GM19351 (cell line): ENCODE measurements around the gene SORCS2.

Source experiments
- ATAC-seq: cut with Tn5 transposase; IDR thresholded peaks from one replicate; pipeline ENCODE4 v1.9.1; 2021; ENCODE audit warnings: mild to moderate bottlenecking, moderate library complexity; ENCODE audit not compliant: unreplicated experiment

Gene SORCS2

DNA sequence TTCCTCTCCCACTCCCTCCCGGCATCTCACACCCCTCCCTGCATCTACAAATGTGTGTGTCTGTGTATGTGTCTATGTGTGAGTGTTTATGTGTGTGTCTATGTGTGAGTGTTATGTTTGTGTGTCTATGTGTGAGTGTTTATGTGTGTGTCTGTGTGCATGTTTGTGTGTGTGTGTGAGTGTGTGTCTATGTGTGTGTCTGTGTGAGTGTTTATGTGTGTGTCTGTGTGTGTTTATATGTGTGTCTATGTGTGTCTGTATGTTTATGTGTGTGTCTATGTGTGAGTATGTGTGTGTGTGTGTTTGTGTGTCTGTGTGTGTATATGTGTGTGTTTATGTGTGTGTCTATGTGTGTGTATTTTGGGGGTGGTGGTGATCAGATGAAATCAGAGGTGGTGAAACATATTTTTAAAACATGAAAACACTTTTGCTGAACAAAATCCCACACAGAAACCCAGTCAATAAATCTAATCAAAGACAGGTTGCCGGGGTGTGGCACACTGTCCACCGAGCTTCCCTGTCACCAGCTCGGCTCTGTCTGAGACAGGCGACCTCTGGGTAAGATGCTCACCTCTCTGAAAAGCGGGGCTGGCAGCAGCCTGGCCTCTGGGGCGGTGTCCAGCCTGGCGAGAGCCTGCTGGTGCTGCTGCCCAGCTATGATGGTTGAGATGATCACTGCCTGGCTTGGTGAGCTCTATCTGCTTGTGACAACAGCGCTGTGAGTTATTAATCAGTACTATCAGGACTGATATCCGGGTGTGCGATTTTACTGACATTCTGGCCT, 429.1 kb downstream of the SORCS2 start:
- no peak for ATAC-seq

DNA sequence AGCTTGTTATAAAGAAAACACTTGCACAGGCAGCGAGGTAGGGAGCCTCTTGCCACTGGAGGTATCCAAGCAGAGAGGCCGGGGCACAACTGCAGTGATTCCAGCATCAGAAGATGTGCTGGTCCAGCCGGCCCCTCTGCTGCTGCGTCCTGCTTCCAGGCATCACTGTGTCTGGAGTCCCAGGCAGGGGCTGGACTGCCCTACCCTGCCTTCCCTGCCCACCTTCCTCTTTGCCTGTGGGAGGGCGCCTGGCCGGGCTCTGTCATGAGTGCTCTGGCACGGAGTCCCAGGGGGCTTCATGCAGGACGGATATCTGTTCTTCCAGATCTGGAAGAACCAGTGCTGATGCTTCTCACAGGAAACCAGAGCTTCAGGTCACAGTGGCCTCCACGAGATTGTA, 430.0 kb downstream of the SORCS2 start:
- ATAC-seq = no peak

DNA sequence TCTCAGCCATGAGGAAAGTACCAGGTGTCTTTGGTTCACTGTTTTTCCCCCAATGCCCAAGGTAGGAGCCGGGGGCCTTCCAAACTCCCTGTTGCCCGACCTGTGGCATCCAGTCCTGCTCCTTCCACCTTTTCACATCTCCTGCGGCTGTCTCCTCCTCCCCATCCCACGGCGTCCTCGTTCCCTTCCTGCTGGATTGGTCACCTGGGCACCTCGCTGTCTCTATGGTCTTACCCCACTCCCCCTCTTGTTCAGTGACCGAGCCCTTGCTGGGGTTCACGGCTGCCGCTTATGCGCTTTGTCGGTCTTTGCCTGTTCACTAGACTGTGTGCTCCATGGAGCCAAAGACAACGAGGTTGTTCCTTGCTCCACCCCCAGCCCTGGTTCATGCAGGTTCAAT, 431.1 kb downstream of the SORCS2 start:
- ATAC-seq = no peak

DNA sequence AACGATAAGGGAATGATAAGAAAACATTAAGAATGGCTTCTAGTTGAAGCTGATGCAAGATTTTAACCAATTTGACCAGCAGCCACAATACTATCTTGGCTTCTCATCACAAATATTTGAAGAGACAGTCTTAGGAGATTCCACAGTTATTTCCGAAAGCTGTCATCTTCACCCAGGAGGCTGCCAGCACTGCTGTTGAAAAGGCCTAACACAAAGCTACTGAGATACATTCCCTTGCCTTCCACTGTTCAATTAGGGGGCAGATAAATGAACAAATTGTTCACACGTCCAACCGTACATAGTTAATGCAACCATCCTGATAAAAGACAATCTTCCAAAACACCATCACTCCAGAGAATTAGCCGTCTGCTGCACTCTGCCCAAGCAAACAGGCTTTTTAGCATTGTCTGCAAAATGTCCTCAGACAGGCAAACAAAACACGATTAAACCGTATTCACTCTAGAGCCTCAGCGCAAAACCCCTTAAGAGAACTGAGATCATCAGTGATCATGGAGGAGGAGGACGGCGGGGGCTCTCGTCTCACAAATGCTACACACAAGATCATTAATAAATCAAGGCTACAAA, 432.1 kb downstream of the SORCS2 start:
- ATAC-seq = no peak

DNA sequence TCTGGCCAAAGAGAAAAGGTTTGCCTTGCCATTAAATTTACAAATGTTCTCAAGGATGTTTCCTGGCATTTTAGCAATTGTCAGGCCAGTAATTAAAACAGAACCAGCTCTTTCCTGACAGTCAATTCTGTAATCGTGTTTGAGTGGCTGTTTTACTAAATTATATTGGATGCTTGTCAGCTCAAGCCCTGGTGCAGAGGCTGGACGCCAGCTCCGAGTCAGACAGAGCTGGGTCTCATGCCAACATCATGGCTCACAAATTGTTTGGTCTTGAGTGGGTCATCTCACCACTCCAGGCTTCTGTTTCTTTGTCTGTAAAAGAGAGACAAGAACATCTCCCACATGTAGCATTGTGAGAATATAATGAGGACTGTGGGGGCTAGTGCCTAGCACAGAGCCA, 432.7 kb downstream of the SORCS2 start:
- ATAC-seq = no peak

DNA sequence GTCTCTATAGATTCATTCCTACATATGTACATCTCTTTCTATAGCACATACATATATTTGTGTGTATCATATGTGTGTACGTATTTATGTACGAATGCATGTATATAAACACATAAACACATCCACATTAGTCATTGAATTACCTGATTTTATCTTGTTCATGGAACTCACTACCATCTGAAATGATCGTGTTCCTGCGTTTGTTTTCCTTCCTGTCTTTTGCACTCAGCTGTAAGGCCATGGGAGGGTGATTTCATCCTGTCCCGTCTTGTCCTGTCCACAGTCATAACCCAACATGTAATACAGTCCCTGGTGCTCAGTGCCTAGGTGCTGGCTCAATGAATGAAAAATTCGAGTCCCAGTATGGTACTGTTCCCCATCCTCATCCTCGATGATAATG, 434.2 kb downstream of the SORCS2 start:
- ATAC-seq = no peak

DNA sequence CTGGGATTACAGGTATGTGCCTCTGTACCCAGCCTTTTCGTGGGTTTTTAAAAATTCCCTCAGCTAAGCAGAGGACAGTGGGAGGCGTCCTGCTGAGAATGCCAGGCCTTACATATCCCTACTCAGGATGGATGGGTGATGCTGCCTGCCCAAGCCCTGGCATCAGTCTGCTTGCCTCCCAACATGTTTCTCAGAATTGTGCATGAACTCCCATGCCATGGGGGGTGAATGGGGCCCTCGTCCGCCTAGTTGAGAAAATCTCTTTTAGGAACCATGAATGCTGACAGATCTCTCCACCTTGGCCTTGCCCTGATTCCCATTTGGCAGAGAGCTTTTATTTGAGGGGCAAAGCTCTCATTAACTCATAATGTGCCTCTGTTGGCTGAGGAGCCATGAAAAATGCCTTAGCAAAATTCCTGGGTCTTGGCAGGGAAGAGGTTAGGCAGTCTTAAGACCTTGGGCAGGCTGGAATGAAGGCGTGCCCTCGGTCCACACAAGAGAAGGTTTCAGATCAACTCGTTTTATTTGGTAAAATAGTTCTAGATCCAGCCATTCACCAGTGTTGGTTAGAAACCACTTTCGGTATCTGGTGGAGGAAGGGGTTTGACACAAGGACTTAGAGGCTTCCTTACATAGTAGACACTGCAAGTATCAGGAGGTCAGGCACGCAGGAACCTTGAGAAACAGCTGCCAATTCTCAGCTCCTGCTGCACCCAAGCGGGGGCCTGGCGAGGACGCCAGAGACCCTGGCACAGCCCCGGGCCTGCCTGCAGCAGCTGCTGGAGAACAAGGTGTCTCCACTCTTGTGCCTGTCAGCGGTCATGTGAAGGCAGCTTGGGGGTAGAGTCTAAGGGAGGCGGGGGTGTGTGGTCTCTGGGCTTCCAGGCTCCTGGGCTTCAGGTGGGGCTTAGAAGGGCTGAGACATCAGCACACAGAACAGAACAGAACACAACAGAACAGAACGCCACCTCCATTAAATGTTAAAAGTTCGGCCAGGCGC, 435.2 kb downstream of the SORCS2 start:
- no peak for ATAC-seq

DNA sequence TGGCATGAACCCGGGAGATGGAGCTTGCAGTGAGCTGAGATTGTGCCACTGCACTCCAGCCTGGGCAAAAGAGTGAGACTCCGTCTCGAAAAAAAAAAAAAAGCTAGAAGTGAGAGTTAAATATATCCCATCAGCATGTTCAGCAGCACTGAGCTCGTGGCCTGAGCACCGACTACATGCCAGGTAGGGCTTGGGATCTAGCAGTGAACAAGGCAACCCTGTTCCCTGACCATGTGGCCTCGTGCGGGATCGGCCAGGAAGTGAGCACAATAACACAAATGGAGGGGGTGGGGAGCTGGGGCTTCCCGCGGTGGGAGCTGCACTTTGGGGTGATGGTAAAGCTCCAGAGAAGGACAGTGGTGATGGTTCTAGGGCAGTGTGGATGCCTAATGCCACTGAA, 436.1 kb downstream of the SORCS2 start:
- no peak for ATAC-seq

DNA sequence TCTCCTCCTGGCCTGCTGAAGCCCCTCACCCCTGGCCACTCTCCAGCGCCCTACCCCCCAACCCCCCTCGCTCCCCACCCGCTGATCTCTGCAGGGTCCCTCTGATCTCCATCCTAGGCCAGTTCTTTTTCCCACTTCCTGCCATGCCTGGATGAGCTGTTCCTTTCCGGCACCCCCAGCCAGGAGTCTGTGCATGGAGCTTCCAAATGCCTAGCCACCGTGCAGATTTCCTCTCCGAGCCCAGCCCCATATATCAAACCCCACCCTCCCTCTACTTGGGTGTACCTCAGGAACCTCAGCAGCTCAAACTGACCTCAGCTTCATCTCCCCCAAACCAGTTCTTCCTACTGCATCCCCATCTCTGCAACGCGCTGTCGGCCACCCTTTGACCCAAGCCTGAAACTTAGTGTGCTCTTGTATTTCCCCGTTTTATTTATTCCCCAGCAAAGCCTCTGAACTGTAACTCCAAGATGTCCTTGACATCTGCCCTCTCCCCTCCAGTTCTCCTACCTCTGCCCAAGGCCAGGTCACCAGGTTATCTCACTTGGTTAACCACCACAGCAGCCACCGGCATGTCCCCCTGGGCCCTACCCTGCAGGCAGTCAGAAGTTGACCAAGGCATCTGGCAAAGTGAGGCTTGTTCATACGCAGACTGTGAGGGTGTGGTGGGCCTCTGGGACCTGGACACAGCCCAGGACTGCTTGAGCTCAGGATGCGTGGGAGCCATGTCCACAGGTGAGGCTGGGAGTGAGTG, 437.3 kb downstream of the SORCS2 start:
- ATAC-seq = no peak

DNA sequence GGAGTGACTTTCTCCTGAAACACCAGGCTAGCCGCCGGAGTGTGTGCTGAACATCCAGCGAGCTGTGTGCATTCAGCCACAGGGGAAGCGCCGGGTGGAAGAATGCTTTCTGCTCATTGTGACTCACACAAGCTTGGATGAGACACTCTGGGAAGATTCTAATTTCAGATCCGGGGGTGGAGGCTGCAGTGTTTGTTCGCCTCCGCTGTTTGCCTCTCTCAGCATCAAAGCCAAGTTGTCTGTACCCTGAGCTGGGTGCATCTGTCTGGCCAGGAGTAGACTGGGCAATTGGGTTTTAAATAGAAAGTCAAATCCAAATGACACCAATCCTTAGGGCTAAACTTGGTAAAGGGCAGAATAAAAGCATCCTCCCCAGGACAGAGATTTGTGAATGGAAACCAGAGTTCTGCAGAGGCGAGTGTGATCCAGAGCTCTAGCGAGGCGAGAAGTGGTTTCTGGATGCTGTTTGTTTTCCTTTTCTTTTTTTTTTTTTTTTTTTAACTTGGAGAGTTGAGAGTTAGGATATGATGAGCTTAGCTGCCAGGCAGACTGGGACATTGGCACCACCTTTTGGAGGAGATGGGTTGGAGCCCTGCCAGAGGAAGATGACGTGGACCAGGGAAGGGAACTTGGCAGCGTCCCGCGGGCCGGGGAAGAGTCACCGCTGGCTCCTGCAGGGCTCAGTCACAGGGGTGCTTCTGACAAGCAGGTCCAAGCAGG, 438.4 kb downstream of the SORCS2 start:
- ATAC-seq = no peak

DNA sequence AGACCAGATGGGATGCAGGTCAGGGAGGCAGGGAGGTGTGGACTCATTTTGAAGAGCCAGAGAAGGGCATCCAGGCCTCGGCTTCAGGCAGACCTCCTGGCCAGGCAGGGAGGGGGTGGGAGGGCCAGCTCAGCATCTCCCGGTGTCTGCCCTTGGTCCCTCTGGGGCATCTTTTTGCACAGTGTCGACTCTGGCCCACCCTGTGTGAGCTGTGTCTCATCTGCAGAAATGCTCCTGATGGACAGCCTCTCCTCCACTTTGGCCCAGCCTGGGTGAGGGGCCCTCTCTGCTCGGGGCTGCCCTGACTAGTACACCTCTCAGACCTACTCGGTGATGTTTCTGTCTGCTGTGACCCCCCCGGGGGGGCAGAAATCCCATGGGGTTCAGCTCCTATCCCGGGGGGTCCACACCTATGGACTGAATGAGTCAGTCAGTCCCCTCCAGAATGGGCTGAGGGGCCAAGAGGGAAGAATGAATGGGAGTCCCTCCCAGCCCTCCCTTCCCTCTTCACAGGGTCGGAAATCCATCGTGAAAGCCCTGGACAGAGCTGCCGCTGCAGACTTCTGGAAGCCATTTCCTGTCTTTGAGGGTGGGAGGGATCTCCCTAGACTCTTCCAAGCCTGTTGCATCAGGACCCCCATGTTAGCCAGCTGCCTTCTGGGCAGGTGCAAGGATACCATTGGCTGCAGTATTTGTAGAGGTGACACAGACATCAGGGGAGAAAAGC, 439.1 kb downstream of the SORCS2 start:
- no peak for ATAC-seq

DNA sequence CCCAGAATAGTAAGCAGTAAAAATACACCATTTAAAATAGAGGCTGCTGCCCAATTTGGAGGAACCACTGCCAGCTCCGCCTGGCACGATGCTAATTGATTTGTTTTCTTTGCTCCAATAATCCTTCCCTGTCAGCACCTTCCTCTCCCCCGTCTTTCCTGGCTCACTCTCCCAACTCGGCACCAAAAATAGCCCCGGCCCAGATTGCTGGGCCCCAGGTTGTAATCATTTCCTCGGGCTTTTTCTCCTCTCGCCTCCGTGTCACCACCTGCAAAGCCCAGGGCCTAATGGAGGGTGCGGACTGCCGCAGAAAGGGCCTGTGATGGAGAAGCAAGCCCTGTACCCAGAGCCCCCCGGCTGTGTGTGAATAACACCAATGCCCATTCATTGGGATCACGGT, 440.0 kb downstream of the SORCS2 start:
- ATAC-seq = no peak

DNA sequence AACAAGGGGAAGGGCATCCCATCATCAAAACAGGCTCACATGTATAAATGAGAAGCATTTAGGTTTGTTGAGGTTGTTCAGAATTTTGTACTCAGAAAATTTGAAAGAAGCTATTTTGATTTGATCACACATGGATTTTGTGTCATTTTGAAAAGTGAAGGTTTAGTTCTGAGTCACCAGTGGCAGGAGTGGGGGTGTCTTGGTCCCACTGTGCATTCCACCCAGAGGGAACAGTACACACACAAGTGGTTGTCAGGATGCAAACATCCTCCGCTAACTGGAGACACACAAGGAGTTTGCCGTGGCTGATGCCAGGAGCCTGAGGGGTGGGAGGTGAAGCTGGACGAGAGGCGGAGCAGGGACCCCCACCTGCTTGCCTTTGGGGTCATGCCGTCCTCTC, 440.6 kb downstream of the SORCS2 start:
- no peak for ATAC-seq

DNA sequence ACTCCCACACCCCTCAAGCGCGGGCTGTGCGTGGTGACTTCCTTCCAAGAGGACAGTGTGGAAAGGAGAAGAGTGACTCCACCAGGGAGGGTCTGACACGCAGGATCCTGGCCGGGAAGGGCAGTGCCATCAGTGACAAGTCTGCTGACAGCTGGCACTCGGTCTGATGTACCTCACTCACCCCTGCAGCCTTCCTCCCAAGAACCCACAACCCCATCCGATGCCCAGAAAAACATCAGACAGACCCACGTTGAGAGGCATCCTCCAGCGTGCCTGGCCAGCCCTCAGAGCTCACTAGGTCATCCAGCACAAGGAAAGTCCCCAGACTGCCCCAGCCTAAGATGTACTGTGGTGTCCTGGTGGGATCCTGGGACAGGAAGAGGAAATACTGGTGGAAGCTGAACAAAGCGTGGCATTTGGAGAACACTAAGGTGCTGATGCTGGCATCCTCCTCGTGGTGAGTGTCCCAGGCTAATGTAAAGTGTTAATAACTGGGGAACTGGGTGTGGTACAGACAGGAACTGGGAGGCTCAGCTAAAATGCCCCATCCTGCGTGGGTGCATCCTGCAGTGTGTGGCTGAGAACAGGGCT, 442.4 kb downstream of the SORCS2 start:
- no peak for ATAC-seq

DNA sequence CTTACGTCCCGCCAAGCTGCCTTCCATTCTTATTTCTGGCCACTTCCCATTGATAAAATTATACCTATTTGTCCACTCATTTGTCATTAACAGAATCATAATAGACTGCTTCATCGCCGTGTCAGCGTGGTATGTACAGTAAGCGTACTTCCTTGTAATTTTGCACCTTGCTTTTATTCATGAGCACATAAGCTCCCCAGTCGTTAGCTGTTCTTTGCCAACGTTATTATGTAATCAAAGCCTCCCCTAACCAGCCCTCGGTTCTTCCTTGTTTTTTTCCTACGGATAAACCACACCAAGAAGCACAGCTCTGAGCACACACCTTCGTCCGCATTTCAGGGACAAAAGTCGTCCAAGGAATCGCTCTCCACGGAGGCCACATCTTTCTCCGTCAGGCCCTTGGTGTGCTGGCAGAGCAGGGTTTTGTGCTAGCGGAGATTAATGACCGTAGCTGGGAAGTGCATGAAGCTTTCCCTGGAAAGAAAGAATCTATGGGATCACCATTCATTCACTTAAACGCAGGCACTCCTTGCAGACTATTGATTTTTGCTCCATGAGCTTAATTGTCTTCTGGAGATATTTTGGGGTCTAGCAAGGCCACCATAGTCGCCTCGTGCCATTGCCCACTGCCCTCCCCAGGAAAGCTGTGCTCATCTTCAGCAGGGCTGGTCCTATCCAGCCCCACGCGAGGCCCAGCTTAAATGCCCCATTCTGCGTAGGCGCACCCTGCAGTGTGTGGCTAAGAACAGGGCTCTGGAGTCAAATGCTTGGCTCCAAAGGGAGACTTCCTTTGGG, 443.3 kb downstream of the SORCS2 start:
- no peak for ATAC-seq

DNA sequence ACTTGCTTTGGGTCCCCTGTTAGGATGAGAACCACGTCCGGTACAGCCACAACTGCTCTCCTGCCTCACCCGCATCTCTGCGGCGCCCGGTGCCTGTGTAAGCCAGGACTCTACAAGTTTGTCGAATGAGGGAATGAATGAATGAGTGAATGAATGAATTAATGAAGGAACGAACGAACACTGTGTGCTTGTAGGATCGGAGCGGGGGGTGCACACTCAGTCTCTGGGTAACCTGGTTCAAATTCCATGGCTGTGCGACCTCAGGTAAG, 443.8 kb downstream of the SORCS2 start:
- ATAC-seq = no peak

DNA sequence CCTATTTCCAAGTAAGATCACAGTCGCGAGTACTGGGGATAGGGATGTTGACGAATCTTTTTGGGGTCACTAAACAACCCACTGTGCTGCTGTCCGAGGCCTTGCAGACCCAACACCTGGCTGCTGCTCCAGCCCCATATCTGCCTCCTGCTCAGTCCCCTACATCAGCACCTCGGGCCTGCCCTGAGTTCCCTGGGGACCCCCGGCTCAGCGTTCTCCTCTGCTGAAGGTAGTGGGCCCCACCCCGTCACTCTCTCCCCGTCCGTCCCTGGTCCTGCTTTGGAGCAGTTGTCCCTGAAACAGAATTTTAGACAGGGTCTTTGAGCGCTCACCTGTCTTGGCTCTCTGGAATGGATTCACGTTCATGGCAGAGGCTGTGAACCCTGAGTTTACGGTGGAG, 444.8 kb downstream of the SORCS2 start:
- ATAC-seq = no peak

DNA sequence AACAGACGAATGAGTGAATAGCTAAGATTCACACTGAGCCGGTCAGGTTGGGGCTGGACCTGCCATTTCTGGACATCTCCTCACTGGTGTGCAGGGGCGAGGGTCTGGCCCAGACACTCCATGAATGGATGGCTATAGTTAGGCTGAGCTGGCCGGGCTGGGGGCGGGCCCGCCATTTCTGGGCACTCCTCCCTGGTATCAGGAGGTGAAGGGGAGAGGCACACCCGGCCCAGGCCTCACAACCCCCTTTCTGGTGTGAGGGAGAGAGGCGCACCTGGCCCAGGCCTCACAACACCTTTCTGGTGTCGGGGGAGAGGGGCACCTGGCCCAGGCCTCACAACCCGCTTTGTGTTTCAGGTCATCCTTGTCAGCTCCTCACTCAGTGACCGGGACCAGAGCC, 445.6 kb downstream of the SORCS2 start:
- ATAC-seq = no peak

DNA sequence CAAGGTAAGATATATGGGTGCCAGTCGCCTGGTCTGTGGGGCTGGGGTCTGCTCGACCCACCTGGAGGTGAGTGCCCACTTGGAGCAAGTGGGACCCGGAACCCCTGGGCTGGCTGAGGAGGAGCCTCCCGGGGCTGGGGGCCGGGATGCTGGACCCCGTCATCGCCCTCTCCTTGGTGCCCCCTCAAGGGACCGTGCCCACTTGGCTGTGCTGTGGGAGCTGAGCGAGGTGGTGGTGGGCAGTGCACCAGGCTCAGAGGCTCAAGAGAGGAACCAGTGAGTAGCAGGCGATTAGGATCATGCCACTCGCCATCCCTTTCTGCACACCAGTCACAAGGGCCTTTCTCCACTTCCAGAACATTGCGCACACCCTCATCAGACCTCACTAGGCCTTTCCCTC, 446.2 kb downstream of the SORCS2 start:
- no peak for ATAC-seq
